SK-N-SH (cell line): ENCODE results near the gene ADAP1. TPM values are rescaled to one million over a fixed set of nuclear protein-coding genes. Genes with fewer than 3 reads are reported as not detected.

ENCODE experiments used
- CTCF ChIA-PET: fragments of 300-600, 350-600 bp; formaldehyde crosslinking; extraction: SDS; loops from one replicate; lab custom pipeline; 2021; lab: Yijun Ruan, JAX
- POLR2A ChIA-PET: fragments of 350-600 bp; sonication (Branson Sonifier 250); formaldehyde crosslinking; extraction: SDS; loops from one replicate; lab custom pipeline; 2020; ENCODE audit warnings: antibody characterized with exemption, inconsistent platforms; lab: Yijun Ruan, JAX
- DNase-seq: peaks from one replicate; pipeline ENCODE4 v3.0.0; 2012
- H2AFZ ChIP-seq: fragments of 200-600 bp; sonication (generic); 2 replicates; pipeline ENCODE4 v1.8.1; 2016; ENCODE audit warnings: antibody characterized with exemption, mild to moderate bottlenecking, low read depth
- H3F3A ChIP-seq: fragments of 200-600 bp; sonication (generic); replicated peaks from 2 replicates; pipeline ENCODE3; 2016; ENCODE audit warnings: antibody characterized with exemption, mild to moderate bottlenecking; ENCODE audit not compliant: insufficient read depth
- H3K27ac ChIP-seq, 2 experiments: fragments of 200-500 bp in 1 of 2; fragments of 200-600 bp in 1 of 2; sonication (Bioruptor generic) in 1 of 2; sonication (generic), shearing (Covaris generic) in 1 of 2; 2 replicates each; pipeline versions ENCODE4 v1.5.1 to v1.6.1; 2014 to 2016; ENCODE audit warnings: low read depth in 2 of 2, inconsistent platforms in 1 of 2, low read length in 1 of 2, mild to moderate bottlenecking in 1 of 2, mixed read lengths in 1 of 2
- H3K27me3 ChIP-seq: fragments of 200-600 bp; sonication (generic), shearing (Covaris generic); 2 replicates; pipeline ENCODE4 v1.6.1; 2016; ENCODE audit warnings: mixed run types; ENCODE audit not compliant: insufficient read depth
- H3K36me3 ChIP-seq, 2 experiments: fragments of 200-500 bp in 1 of 2; fragments of 200-600 bp in 1 of 2; sonication (Bioruptor generic) in 1 of 2; sonication (generic) in 1 of 2; replicated peaks in 1 of 2; 2 replicates each; pipeline versions ENCODE3 to v1.5.1; 2014 to 2016; ENCODE audit warnings: low read length in 1 of 2, mild to moderate bottlenecking in 1 of 2; ENCODE audit not compliant: insufficient read depth in 2 of 2, control insufficient read depth in 1 of 2
- H3K4me1 ChIP-seq, 2 experiments: fragments of 200-500 bp in 1 of 2; fragments of 200-600 bp in 1 of 2; sonication (Bioruptor generic) in 1 of 2; sonication (generic), shearing (Covaris generic) in 1 of 2; 2 replicates each; pipeline versions ENCODE4 v1.5.1 to v1.6.1; 2014 to 2016; ENCODE audit warnings: low read depth in 1 of 2, low read length in 1 of 2, mixed run types in 1 of 2; ENCODE audit not compliant: insufficient read depth in 2 of 2, control insufficient read depth in 1 of 2
- H3K4me2 ChIP-seq: fragments of 200-600 bp; sonication (generic), shearing (Covaris generic); 2 replicates; pipeline ENCODE4 v1.6.1; 2017; ENCODE audit warnings: mixed run types
- H3K4me3 ChIP-seq, 2 experiments: fragments of 200-500 bp in 1 of 2; fragments of 200-600 bp in 1 of 2; sonication (Bioruptor generic) in 1 of 2; sonication (generic), shearing (Covaris generic) in 1 of 2; 2 replicates each; pipeline versions ENCODE4 v1.5.1 to v1.8.1; 2014 to 2016; ENCODE audit warnings: low read depth in 2 of 2, inconsistent platforms in 1 of 2, low read length in 1 of 2, mild to moderate bottlenecking in 1 of 2, mixed read lengths in 1 of 2, moderate library complexity in 1 of 2
- H3K79me2 ChIP-seq: fragments of 200-600 bp; sonication (generic); 2 replicates; pipeline ENCODE4 v1.8.1; 2017; ENCODE audit warnings: mild to moderate bottlenecking; ENCODE audit not compliant: insufficient read depth
- H3K9ac ChIP-seq: fragments of 200-600 bp; sonication (generic); 2 replicates; pipeline ENCODE4 v1.6.1; 2017; ENCODE audit warnings: mixed run types
- H3K9me2 ChIP-seq: fragments of 200-600 bp; sonication (generic); 2 replicates; pipeline ENCODE4 v1.6.1; 2017; ENCODE audit warnings: mixed run types
- H3K9me3 ChIP-seq: fragments of 200-600 bp; sonication (generic); 2 replicates; pipeline ENCODE4 v1.6.1; 2017; ENCODE audit warnings: mixed run types, mild to moderate bottlenecking, moderate library complexity
- H4K20me1 ChIP-seq: fragments of 200-600 bp; sonication (generic); 2 replicates; pipeline ENCODE4 v1.6.1; 2017; ENCODE audit warnings: mild to moderate bottlenecking, mixed run types; ENCODE audit not compliant: insufficient read depth
- FOSL2 ChIP-seq: IDR thresholded peaks from 2 replicates; pipeline ENCODE4 v1.4.0; 2012; ENCODE audit warnings: low read depth, mild to moderate bottlenecking, moderate library complexity, borderline replicate concordance
- FOXM1 ChIP-seq: IDR thresholded peaks from 2 replicates; pipeline ENCODE4 v1.4.0; 2012; ENCODE audit warnings: low read depth, mild to moderate bottlenecking
- MEF2A ChIP-seq: IDR thresholded peaks from 2 replicates; pipeline ENCODE4 v1.4.0; 2012; ENCODE audit warnings: low read depth, borderline replicate concordance
- RCOR1 ChIP-seq: fragments of 150-350 bp; IDR thresholded peaks from 2 replicates; pipeline ENCODE4 v1.6.1; 2017; ENCODE audit warnings: antibody characterized with exemption, low read length
- RXRA ChIP-seq: IDR thresholded peaks from 2 replicates; pipeline ENCODE4 v1.4.0; 2012; ENCODE audit warnings: low read depth, mild to moderate bottlenecking, borderline replicate concordance
- SIN3A ChIP-seq: IDR thresholded peaks from 2 replicates; pipeline ENCODE4 v1.6.1; 2012; ENCODE audit warnings: low read depth, mild to moderate bottlenecking, low read length, moderate library complexity, borderline replicate concordance
- TEAD4 ChIP-seq: IDR thresholded peaks from 2 replicates; pipeline ENCODE4 v1.4.0; 2012; ENCODE audit warnings: mild to moderate bottlenecking, borderline replicate concordance; ENCODE audit not compliant: insufficient read depth
- YY1 ChIP-seq: IDR thresholded peaks from 2 replicates; pipeline ENCODE4 v1.4.0; 2012; ENCODE audit warnings: low read depth, mild to moderate bottlenecking
- WGBS: methylation state at CpG from one replicate; pipeline ENCODE4 v1.1.6; 2017; ENCODE audit warnings: low lambda C conversion rate; 5-methylcytosine and 5-hydroxymethylcytosine counted together
- polyA plus RNA-seq, 3 experiments: library from polyadenylated mRNA; depleted of rRNA; stranded (reverse); fragments of >200 nt; gene quantifications; 2 replicates each; pipeline ENCODE4 v1.2.3, GENCODE V29; 2012
- TF ChIP-seq, protein P1 (sequence below): IDR thresholded peaks from 2 replicates; pipeline ENCODE4; 2012
- TF ChIP-seq, protein P2 (sequence below): IDR thresholded peaks from 2 replicates; pipeline ENCODE4 v1.4.0; 2012; ENCODE audit warnings: low read depth
- TF ChIP-seq, protein P3 (sequence below): fragments of 150-350 bp; IDR thresholded peaks from 2 replicates; pipeline ENCODE4 v1.6.1; 2017; ENCODE audit warnings: antibody characterized with exemption, low read length, low read depth, borderline replicate concordance

The ADAP1 gene
- polyA plus RNA-seq, 1 of the 3 experiments (the other 2 are of a cell fraction): 3.2 TPM

DNA sequence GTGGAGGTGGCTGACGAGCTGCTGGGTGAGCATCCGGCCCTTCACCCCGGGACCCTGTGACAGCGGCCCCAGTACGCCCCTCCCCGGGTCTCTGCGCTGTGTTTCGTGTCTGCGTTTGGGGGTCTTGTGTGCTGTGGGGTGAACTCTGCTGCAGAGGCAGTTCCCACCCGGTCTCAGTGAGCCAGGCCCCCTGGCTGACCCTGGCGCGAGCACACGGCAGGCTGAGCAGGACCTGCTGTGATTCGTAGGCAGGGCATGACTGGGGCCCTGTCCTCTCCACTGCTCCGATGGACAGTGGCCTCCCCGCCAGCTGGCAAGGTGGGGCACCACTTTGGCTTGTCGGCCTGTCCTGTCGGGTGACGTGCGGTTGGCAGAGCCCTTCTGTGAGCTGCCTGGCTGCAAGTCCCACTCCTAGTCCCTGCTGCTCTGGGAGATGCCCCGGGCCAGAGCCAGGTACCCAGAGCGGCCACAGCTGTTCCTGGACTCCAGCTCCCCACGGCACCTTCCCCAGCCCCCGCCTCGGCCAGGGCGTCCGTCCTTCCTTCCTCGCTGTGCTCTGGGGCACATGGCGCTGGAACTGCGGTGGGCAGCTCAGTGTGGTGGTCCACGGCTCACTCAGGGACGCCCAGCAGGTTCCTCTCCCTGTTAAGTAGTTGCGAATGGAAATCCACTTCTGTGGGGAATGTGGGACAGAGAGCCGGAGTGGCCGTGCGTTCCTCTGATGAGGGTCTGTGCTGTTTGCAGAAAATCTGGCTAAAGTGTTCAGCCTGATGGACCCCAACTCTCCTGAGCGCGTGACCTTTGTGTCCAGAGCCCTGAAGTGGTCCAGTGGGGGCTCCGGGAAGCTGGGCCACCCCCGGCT is 67.6 kb downstream of the ADAP1 start:
- no peaks in the 10 kb centered on the region; a peak in 1 of 4 replicates for H3K4me1 ChIP-seq
- H3F3A ChIP-seq: peaks cover 4% of the 10 kb centered on the region
- H3K36me3 ChIP-seq: peaks cover 11 to 49% of the 10 kb centered on the region in 2 experiments
- no peak overlapping the region for H3K4me2 ChIP-seq
- no peak for DNase-seq
- no peak for TF ChIP-seq RCOR1
- no peak for TF ChIP-seq RXRA
- TF ChIP-seq YY1: no peak
- TF ChIP-seq, protein P1, sequence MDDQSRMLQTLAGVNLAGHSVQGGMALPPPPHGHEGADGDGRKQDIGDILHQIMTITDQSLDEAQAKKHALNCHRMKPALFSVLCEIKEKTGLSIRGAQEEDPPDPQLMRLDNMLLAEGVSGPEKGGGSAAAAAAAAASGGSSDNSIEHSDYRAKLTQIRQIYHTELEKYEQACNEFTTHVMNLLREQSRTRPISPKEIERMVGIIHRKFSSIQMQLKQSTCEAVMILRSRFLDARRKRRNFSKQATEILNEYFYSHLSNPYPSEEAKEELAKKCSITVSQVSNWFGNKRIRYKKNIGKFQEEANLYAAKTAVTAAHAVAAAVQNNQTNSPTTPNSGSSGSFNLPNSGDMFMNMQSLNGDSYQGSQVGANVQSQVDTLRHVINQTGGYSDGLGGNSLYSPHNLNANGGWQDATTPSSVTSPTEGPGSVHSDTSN: no peak
- TF ChIP-seq, protein P2, sequence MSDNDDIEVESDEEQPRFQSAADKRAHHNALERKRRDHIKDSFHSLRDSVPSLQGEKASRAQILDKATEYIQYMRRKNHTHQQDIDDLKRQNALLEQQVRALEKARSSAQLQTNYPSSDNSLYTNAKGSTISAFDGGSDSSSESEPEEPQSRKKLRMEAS: no peak
- no peak for TF ChIP-seq SIN3A
- no peak for TF ChIP-seq TEAD4
- TF ChIP-seq FOXM1: no peak
- TF ChIP-seq MEF2A: no peak
- TF ChIP-seq, protein P3, sequence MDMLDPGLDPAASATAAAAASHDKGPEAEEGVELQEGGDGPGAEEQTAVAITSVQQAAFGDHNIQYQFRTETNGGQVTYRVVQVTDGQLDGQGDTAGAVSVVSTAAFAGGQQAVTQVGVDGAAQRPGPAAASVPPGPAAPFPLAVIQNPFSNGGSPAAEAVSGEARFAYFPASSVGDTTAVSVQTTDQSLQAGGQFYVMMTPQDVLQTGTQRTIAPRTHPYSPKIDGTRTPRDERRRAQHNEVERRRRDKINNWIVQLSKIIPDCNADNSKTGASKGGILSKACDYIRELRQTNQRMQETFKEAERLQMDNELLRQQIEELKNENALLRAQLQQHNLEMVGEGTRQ: no peak
- no peak for TF ChIP-seq FOSL2
- TF ChIP-seq, all 33 proteins: peak for 0
- peaks cover 76% of the 10 kb centered on the region for H3K79me2 ChIP-seq
- POLR2A ChIA-PET: no interaction called here
- H4K20me1 ChIP-seq: peaks cover 70% of the 10 kb centered on the region
- no peak overlapping the region for H3K9ac ChIP-seq
- CTCF ChIA-PET: interaction anchor here (0.7 to 2.0 kb wide), 4 partner anchors 13 to 106 kb away, joined by 3 to 7 read pairs (median 4); no protein-coding TSS in a partner anchor
- H3K4me3 ChIP-seq: no peak overlapping the region
- no peaks in the 10 kb centered on the region for H3K27me3 ChIP-seq
- WGBS: 98% methylated on average over 26 of the region's 40 CpGs
- no peak overlapping the region for H2AFZ ChIP-seq
- H3K9me2 ChIP-seq: no peaks in the 10 kb centered on the region
- H3K9me3 ChIP-seq: no peaks in the 10 kb centered on the region
- H3K27ac ChIP-seq: no peak overlapping the region

DNA sequence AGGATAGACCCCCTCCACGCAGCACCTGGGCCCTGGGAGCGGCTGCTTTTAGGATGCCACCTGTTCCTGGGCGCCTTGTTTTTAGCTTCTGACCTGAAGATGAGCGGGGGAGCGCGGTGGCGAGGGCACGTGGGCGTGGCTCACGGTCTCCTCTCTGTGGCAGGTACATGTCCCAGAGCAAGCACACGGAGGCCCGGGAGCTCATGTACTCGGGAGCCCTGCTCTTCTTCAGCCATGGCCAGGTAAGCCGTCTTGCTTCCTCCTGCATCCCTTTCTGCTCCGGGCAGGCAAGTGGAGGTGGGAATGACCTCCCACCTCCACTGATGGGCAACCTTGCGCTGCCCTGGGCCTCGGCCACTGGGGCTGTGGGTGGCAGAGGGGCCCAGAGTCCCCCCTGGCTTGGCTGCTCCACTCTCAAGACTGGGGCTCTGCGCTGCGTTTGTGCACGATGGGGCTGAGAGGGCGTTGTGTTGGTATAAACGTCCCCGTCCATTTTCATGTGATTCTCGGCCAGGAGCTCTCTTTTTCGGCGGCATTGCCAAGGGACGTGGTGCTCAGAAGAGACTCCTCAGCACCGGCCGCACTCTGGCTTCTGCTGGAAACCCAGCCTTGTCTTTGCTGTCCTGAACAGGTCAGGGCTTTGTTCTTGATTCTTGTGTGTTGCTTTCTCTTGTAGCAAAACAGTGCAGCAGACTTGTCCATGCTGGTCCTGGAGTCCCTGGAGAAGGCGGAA is 68.4 kb downstream of the ADAP1 start:
- Histone ChIP-seq H4K20me1 (peaks cover 77% of the 10 kb centered on the region), H2AFZ (no peak overlapping the region), H3K4me1 (no peaks in the 10 kb centered on the region; a peak in 1 of 4 replicates), H3K4me2 (no peak overlapping the region), H3K36me3 (peaks cover 11 to 41% of the 10 kb centered on the region in 2 experiments), H3K27ac (no peak overlapping the region), H3K79me2 (peaks cover 84% of the 10 kb centered on the region), H3K9ac (no peak overlapping the region), H3K4me3 (no peak overlapping the region), H3K9me2 (no peaks in the 10 kb centered on the region), H3K27me3 (no peaks in the 10 kb centered on the region), H3K9me3 (no peaks in the 10 kb centered on the region), H3F3A (peaks cover 4% of the 10 kb centered on the region)
- DNase-seq: no peak
- ChIA-PET POLR2A (interaction anchor here (0.9 kb wide), 1 partner anchor 12 kb away, joined by 3 read pairs; no protein-coding TSS in a partner anchor), CTCF (interaction anchor here (0.7 to 2.0 kb wide), 6 partner anchors 12 to 564 kb away, joined by 3 to 7 read pairs (median 4); no protein-coding TSS in a partner anchor)
- WGBS: 90% methylated on average over 26 of the region's 30 CpGs
- no peak for TF ChIP-seq TEAD4
